Activated CD8-positive, alpha-beta memory T cell treated with anti-CD3 and anti-CD28 coated beads for 4 hours (primary cell): ENCODE measurements around the gene CEACAM8.
A peak's percentile ranks its signal among the peaks of the same experiment; 100 is the strongest.
"Not testable (repeated sequence)": the region's sequence is repeated elsewhere in the genome, so short reads cannot be mapped to it uniquely, and the experiment has no call there.

Source experiments
- DNase-seq, 2 donors: peaks; one replicate each; pipeline ENCODE4 v3.0.0-alpha.2; 2020; ENCODE audit warnings: low read depth in 2 of 2

The CEACAM8 gene

GRCh38 chr19:42594617-42595489 is at the start of gene CEACAM8:
CEACAM8 (minus strand) TSS chr19:42594924; CDS start chr19:42594828, 96 bp downstream.
- no peak for DNase-seq

GRCh38 chr19:42639324-42640092 is 44.8 kb upstream of the CEACAM8 start:
- not testable (repeated sequence) for DNase-seq

- no peak for DNase-seq
Observed at GRCh38 chr19:42635233-42635539, 40.5 kb upstream of the CEACAM8 start.

- DNase-seq, result no peak
Observed at GRCh38 chr19:42634409-42635232, 39.9 kb upstream of the CEACAM8 start.

GRCh38 chr19:42629191-42629590 is 34.5 kb upstream of the CEACAM8 start:
- DNase-seq, result no peak

- no peak for DNase-seq
Observed at GRCh38 chr19:42628411-42629140, 33.9 kb upstream of the CEACAM8 start.

GRCh38 chr19:42627916-42628315 is 33.2 kb upstream of the CEACAM8 start:
- DNase-seq, result no peak

- no peak for DNase-seq
Observed at GRCh38 chr19:42626181-42626580, 31.5 kb upstream of the CEACAM8 start.

- DNase-seq, result no peak
Observed at GRCh38 chr19:42619271-42619670, 24.5 kb upstream of the CEACAM8 start.

GRCh38 chr19:42613666-42614065 is 18.9 kb upstream of the CEACAM8 start:
- no peak for DNase-seq

GRCh38 chr19:42610401-42610915 is 15.7 kb upstream of the CEACAM8 start:
- not testable (repeated sequence) for DNase-seq

- no peak for DNase-seq
Observed at GRCh38 chr19:42606660-42607351, 12.1 kb upstream of the CEACAM8 start.

- no peak for DNase-seq
Observed at GRCh38 chr19:42601811-42602443, 7.2 kb upstream of the CEACAM8 start.

- peak in 1 of 2 donors; percentile 5 for DNase-seq
Observed at GRCh38 chr19:42596391-42597072, 1.8 kb upstream of the CEACAM8 start.

GRCh38 chr19:42595550-42596172 is 937 bp upstream of the CEACAM8 start:
- no peak for DNase-seq

- DNase-seq, result no peak
Observed at GRCh38 chr19:42589792-42590191, 4.9 kb downstream of the CEACAM8 start.

GRCh38 chr19:42584466-42584865 is 10.3 kb downstream of the CEACAM8 start:
- DNase-seq, result no peak

GRCh38 chr19:42577016-42577415 is 17.7 kb downstream of the CEACAM8 start:
- no peak for DNase-seq

GRCh38 chr19:42576241-42576640 is 18.5 kb downstream of the CEACAM8 start:
- DNase-seq, result no peak
